SU-DHL-6 (cell line): ENCODE data around the gene MEA1.

Experiments
- H2AFZ ChIP-seq: fragments of 200-600 bp; sonication (generic); 2 replicates; pipeline ENCODE4 v1.6.1; 2014; ENCODE audit warnings: low read depth, mild to moderate bottlenecking, moderate library complexity, mixed read lengths, antibody characterized with exemption, low read length; ENCODE audit not compliant: severe bottlenecking
- H3F3A ChIP-seq: fragments of 200-600 bp; shearing (Covaris generic); 2 replicates; pipeline ENCODE4 v1.6.0; 2016; ENCODE audit warnings: antibody characterized with exemption, mild to moderate bottlenecking; ENCODE audit not compliant: insufficient read depth
- H3K27ac ChIP-seq: fragments of 200-600 bp; sonication (generic); 2 replicates; pipeline ENCODE4 v1.5.1; 2016; ENCODE audit warnings: low read depth, mild to moderate bottlenecking, low read length, moderate library complexity, mixed read lengths
- H3K27me3 ChIP-seq: fragments of 200-600 bp; sonication (generic), shearing (Covaris generic); 2 replicates; pipeline ENCODE4 v1.6.0; 2014; ENCODE audit warnings: mild to moderate bottlenecking, low read length
- H3K36me3 ChIP-seq: fragments of 200-600 bp; sonication (generic); 2 replicates; pipeline ENCODE4 v1.6.1; 2014; ENCODE audit warnings: mild to moderate bottlenecking, low read length, mixed read lengths
- H3K4me2 ChIP-seq: fragments of 300-600, 200-600 bp; shearing (Covaris generic), sonication (generic); 2 replicates; pipeline ENCODE4 v1.6.0; 2014; ENCODE audit warnings: low read length, low read depth, mild to moderate bottlenecking; ENCODE audit not compliant: poor library complexity, severe bottlenecking
- H3K4me3 ChIP-seq: fragments of 200-600 bp; sonication (generic); 2 replicates; pipeline ENCODE4 v1.5.1; 2014; ENCODE audit warnings: antibody characterized with exemption, low read length, mild to moderate bottlenecking, mixed read lengths; ENCODE audit not compliant: insufficient read depth, poor library complexity, severe bottlenecking
- H3K79me2 ChIP-seq: fragments of 200-600 bp; sonication (generic); 2 replicates; pipeline ENCODE4 v1.6.1; 2014; ENCODE audit warnings: mild to moderate bottlenecking, low read length, moderate library complexity; ENCODE audit not compliant: insufficient read depth
- H3K9ac ChIP-seq: fragments of 200-600 bp; sonication (generic); 2 replicates; pipeline ENCODE4 v1.7.0; 2014; ENCODE audit warnings: mild to moderate bottlenecking, low read length
- H3K9me2 ChIP-seq: fragments of 200-600 bp; sonication (generic); replicated peaks from 2 replicates; pipeline ENCODE4 v1.6.1; 2014; ENCODE audit warnings: low read length; ENCODE audit not compliant: insufficient read depth
- H3K9me3 ChIP-seq: fragments of 200-600 bp; sonication (generic); 2 replicates; pipeline ENCODE4 v1.6.1; 2014; ENCODE audit warnings: low read length, mixed read lengths; ENCODE audit not compliant: insufficient read depth
- H4K20me1 ChIP-seq: fragments of 200-600 bp; sonication (generic); 2 replicates; pipeline ENCODE4 v1.6.1; 2014; ENCODE audit warnings: low read depth, mild to moderate bottlenecking, antibody characterized with exemption, low read length, moderate library complexity, mixed read lengths
- CTCF ChIP-seq: fragments of 200-600 bp; sonication (generic); IDR thresholded peaks from one replicate; pipeline ENCODE4 v1.5.1; 2017; ENCODE audit warnings: antibody characterized with exemption, mild to moderate bottlenecking, low read length, moderate library complexity; ENCODE audit not compliant: insufficient read depth, poor library complexity, severe bottlenecking
- EZH2phosphoT487 ChIP-seq: fragments of 200-600 bp; sonication (generic), shearing (Covaris generic); conservative IDR thresholded peaks from 2 replicates; pipeline ENCODE4 v1.6.1; 2018; ENCODE audit warnings: mild to moderate bottlenecking, antibody characterized with exemption, low read length, moderate library complexity, mixed read lengths

The MEA1 gene

GRCh38 chr6:42979523-42980177, 34.1 kb downstream of the MEA1 start:
- Histone ChIP-seq H3F3A (peaks cover 19% of the 10 kb centered on the region), H3K9me2 (no peaks in the 10 kb centered on the region), H3K27ac (peak overlapping the region; percentile 58), H3K9me3 (no peaks in the 10 kb centered on the region), H3K27me3 (no peaks in the 10 kb centered on the region), H3K9ac (peak overlapping the region; percentile 85), H3K4me3 (peak overlapping the region; percentile 75), H3K36me3 (peaks cover 5% of the 10 kb centered on the region; the same call in 1 of the 2 replicates), H3K79me2 (peaks cover 38% of the 10 kb centered on the region), H4K20me1 (no peaks in the 10 kb centered on the region), H2AFZ (peak overlapping the region; percentile 80), H3K4me2 (peak overlapping the region; percentile 84)
- TF ChIP-seq CTCF (no peak), EZH2phosphoT487 (no peak)

GRCh38 chr6:42978839-42979522, 34.8 kb downstream of the MEA1 start, which contains the start of gene PEX6:
Gene PEX6, minus strand, starts transcription at chr6:42979181. Its CDS starts 31 bp downstream, at chr6:42979150.
- Histone ChIP-seq H3K27ac (peak within 1 kb of the TSS; percentile 58), H3K27me3 (no peaks in the 10 kb centered on the region), H3K36me3 (peaks cover 5% of the 10 kb centered on the region; the same call in 1 of the 2 replicates)

GRCh38 chr6:42978487-42978838, 35.3 kb downstream of the MEA1 start:
- no peak for TF ChIP-seq EZH2phosphoT487
- peaks cover 5% of the 10 kb centered on the region; the same call in 1 of the 2 replicates for H3K36me3 ChIP-seq
- peaks cover 38% of the 10 kb centered on the region for H3K79me2 ChIP-seq
- H3K9ac ChIP-seq: peak overlapping the region; percentile 85
- peak overlapping the region; percentile 80 for H2AFZ ChIP-seq
- no peaks in the 10 kb centered on the region for H4K20me1 ChIP-seq
- peaks cover 19% of the 10 kb centered on the region for H3F3A ChIP-seq
- H3K4me3 ChIP-seq: peak overlapping the region; percentile 75
- H3K27ac ChIP-seq: peak overlapping the region; percentile 58
- no peaks in the 10 kb centered on the region for H3K9me3 ChIP-seq
- H3K27me3 ChIP-seq: no peaks in the 10 kb centered on the region
- H3K4me2 ChIP-seq: peak overlapping the region; percentile 84
- no peaks in the 10 kb centered on the region for H3K9me2 ChIP-seq

More at GRCh38 chr6:42978839-42979522, 34.8 kb downstream of the MEA1 start, which contains the start of gene PEX6:
- H3K79me2 ChIP-seq: peaks cover 38% of the 10 kb centered on the region
- H3K4me3 ChIP-seq: peak within 1 kb of the TSS; percentile 75
- peak within 1 kb of the TSS; percentile 85 for H3K9ac ChIP-seq
- H4K20me1 ChIP-seq: no peaks in the 10 kb centered on the region
- no peaks in the 10 kb centered on the region for H3K9me2 ChIP-seq
- H3K4me2 ChIP-seq: peak within 1 kb of the TSS; percentile 84
- no peaks in the 10 kb centered on the region for H3K9me3 ChIP-seq
- H2AFZ ChIP-seq: peak within 1 kb of the TSS; percentile 80
- H3F3A ChIP-seq: peaks cover 19% of the 10 kb centered on the region
- TF ChIP-seq EZH2phosphoT487 (no peak), CTCF (no peak)
